ENCODE results near the gene NTM.
A peak's percentile ranks its signal among the peaks of the same experiment; 100 is the strongest.

NTM gene

GRCh38 chr11:132024587-132025295 lies 654.3 kb downstream of the NTM start:
- TF ChIP-seq PAX5 (IDR thresholded peaks at IDR 0.05; ENCODE audit: insufficient read depth, low read length, severe bottlenecking) (no peak), SPI1 (IDR thresholded peaks at IDR 0.05; ENCODE audit: low read depth, low read length) (no peak), POU2F2 (IDR thresholded peaks at IDR 0.05; ENCODE audit: low read depth, low read length) (no peak), TAF1 (IDR thresholded peaks at IDR 0.05; ENCODE audit: low read depth, low read length) (no peak), POLR2A (IDR thresholded peaks at IDR 0.05; ENCODE audit: low read depth, low read length) (no peak), POLR2AphosphoS5 (IDR thresholded peaks at IDR 0.05; ENCODE audit: low read depth, low read length) (no peak)
- no peak for FAIRE-seq
- no peak for DNase-seq (ENCODE audit: insufficient read length, low spot score)

DNA sequence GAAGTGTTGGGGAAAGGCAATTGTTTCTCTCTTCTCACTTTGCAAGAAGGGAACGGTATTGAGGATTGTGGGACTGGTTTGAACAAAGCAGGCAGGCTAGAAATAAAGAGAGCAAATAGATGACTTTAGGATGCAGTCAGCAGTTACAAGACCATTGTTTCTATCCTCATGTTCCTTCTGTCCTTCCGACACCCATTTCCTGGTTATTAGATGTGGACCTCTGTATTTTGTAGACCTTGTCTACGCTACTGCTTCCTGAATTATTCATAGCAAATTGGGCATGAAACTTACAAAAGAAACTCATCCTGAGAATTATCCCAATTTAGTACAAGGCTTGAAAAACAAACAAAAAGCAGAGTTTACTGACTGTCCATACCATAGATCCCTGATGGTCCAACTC lies 656.3 kb downstream of the NTM start:
- no peak for FAIRE-seq

DNA sequence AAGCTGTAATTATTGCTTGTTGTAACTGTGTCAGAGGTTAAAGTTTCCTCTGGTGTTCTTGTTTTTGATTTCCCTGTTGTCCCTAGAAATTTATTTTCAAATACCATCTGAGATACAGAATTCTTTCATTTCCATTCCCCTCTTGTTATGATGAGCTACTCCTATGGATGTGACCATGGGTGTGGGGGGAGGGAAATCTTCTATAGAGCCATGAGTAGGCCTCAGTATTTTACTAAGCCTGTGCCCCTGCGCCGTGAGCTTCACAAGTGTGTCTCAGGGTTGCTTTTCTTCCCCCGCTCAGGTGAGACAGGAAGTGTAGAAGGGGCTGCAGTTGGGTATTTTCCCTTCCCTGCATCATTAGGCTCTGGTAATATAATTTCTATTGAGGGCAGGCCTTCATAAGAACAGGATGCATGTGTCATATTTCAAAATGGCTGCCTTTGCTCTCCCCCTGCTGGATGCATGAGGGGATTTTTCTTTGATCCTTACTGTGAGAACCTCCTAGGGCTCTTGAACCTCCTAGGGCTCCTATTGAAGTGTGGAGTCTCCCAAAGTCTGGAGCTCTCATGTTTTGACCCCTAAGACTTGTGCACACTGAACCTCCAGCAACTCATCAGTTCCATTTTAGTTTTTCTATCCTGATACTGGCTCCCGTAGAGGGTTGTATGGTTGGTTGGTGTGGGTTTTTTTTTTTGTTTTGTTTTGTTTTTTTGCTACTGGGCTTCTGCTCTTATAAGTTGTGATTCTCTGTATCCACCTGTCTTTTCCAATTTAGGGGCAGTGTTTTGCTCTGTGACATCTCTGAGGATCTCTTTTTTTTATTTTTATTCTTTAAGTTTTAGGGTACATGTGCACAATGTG lies 658.2 kb downstream of the NTM start:
- FAIRE-seq, result peak; percentile 66
- peak; percentile 8 for DNase-seq (ENCODE audit: insufficient read length, low spot score)
- TF ChIP-seq PAX5 (IDR thresholded peaks at IDR 0.05; ENCODE audit: insufficient read depth, low read length, severe bottlenecking) (no peak), POLR2AphosphoS5 (IDR thresholded peaks at IDR 0.05; ENCODE audit: low read depth, low read length) (no peak), TAF1 (IDR thresholded peaks at IDR 0.05; ENCODE audit: low read depth, low read length) (no peak), POU2F2 (IDR thresholded peaks at IDR 0.05; ENCODE audit: low read depth, low read length) (no peak), SPI1 (IDR thresholded peaks at IDR 0.05; ENCODE audit: low read depth, low read length) (no peak), POLR2A (IDR thresholded peaks at IDR 0.05; ENCODE audit: low read depth, low read length) (no peak)

More for the DNA sequence above, 656.3 kb downstream of the NTM start:
- no peak for DNase-seq (ENCODE audit: insufficient read length, low spot score)
- TF ChIP-seq SPI1 (IDR thresholded peaks at IDR 0.05; ENCODE audit: low read depth, low read length), result no peak
- no peak for TF ChIP-seq TAF1 (IDR thresholded peaks at IDR 0.05; ENCODE audit: low read depth, low read length)
- TF ChIP-seq PAX5 (IDR thresholded peaks at IDR 0.05; ENCODE audit: insufficient read depth, low read length, severe bottlenecking), result no peak
- no peak for TF ChIP-seq POU2F2 (IDR thresholded peaks at IDR 0.05; ENCODE audit: low read depth, low read length)
- TF ChIP-seq POLR2AphosphoS5 (IDR thresholded peaks at IDR 0.05; ENCODE audit: low read depth, low read length), result no peak
- TF ChIP-seq POLR2A (IDR thresholded peaks at IDR 0.05; ENCODE audit: low read depth, low read length), result no peak

GRCh38 chr11:132030896-132031295 lies 660.5 kb downstream of the NTM start:
- no peak for FAIRE-seq
- TF ChIP-seq POLR2A (IDR thresholded peaks at IDR 0.05; ENCODE audit: low read depth, low read length), result no peak
- TF ChIP-seq POU2F2 (IDR thresholded peaks at IDR 0.05; ENCODE audit: low read depth, low read length), result no peak
- TF ChIP-seq PAX5 (IDR thresholded peaks at IDR 0.05; ENCODE audit: insufficient read depth, low read length, severe bottlenecking), result no peak
- no peak for TF ChIP-seq POLR2AphosphoS5 (IDR thresholded peaks at IDR 0.05; ENCODE audit: low read depth, low read length)
- TF ChIP-seq TAF1 (IDR thresholded peaks at IDR 0.05; ENCODE audit: low read depth, low read length), result no peak
- TF ChIP-seq SPI1 (IDR thresholded peaks at IDR 0.05; ENCODE audit: low read depth, low read length), result no peak
- no peak for DNase-seq (ENCODE audit: insufficient read length, low spot score)

DNA sequence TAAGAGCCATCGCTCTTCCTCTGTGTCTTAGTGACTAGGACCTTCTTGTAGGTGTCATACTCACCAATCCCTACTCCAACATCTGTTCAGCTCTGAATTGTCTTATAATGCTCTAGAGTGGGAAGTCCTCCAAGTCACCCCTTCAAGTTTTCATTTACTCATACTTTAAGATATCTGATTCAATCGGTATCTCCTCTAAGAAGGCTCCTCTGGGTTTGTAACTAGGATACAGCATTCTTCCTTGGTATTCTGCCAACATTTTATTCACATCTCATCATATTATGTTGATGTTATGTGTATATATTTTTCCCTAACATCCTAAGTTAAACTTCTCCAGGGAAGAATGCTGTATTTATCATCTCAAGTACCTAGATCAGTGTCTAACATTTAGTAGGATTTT lies 662.1 kb downstream of the NTM start:
- no peak for TF ChIP-seq POU2F2 (IDR thresholded peaks at IDR 0.05; ENCODE audit: low read depth, low read length)
- TF ChIP-seq SPI1 (IDR thresholded peaks at IDR 0.05; ENCODE audit: low read depth, low read length), result no peak
- no peak for TF ChIP-seq TAF1 (IDR thresholded peaks at IDR 0.05; ENCODE audit: low read depth, low read length)
- no peak for TF ChIP-seq POLR2A (IDR thresholded peaks at IDR 0.05; ENCODE audit: low read depth, low read length)
- no peak for TF ChIP-seq POLR2AphosphoS5 (IDR thresholded peaks at IDR 0.05; ENCODE audit: low read depth, low read length)
- TF ChIP-seq PAX5 (IDR thresholded peaks at IDR 0.05; ENCODE audit: insufficient read depth, low read length, severe bottlenecking), result no peak
- FAIRE-seq (no peak), DNase-seq (ENCODE audit: insufficient read length, low spot score) (no peak)

GRCh38 chr11:132033051-132033450 lies 662.6 kb downstream of the NTM start:
- DNase-seq (ENCODE audit: insufficient read length, low spot score) (no peak), FAIRE-seq (no peak)
- TF ChIP-seq POU2F2 (IDR thresholded peaks at IDR 0.05; ENCODE audit: low read depth, low read length) (no peak), PAX5 (IDR thresholded peaks at IDR 0.05; ENCODE audit: insufficient read depth, low read length, severe bottlenecking) (no peak), POLR2A (IDR thresholded peaks at IDR 0.05; ENCODE audit: low read depth, low read length) (no peak), SPI1 (IDR thresholded peaks at IDR 0.05; ENCODE audit: low read depth, low read length) (no peak), POLR2AphosphoS5 (IDR thresholded peaks at IDR 0.05; ENCODE audit: low read depth, low read length) (no peak), TAF1 (IDR thresholded peaks at IDR 0.05; ENCODE audit: low read depth, low read length) (no peak)

DNA sequence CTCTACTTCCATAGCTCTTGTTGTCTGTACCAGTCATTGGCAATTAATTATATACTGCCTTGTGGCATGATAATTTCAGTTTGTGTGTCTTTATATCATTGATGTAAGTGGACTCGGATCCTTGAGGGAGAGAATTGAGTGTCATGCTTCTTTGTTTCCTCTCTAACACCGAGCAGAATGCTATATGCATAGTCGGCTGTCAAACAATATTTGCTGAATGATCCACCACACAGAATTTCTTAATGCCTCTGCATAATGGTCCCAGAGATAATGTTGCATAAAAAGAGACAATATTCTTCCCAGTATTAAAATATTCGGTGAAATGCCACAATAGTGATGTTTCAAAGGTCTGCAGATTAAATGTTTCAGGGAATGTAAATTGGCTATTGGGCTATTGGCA lies 664.8 kb downstream of the NTM start:
- FAIRE-seq (no peak), DNase-seq (ENCODE audit: insufficient read length, low spot score) (no peak)

DNA sequence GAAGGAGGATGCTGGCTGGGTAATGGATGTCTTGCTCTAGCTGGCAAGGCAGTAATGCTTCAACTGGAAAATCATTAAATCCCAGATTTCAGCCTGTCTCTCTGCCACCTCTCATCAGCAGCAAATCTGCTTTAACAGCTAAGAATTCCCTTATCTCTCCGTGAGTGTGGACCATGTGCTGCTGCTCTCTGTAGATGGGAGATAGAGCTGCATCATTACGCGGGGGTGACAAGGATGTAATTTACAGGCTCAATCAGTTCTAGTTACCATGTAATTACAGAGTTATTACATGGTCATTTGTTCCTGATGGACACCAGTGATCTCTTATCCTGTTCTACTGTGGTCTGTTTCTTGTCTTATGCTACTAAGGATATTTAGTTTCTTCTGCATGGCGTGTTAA lies 665.4 kb downstream of the NTM start:
- FAIRE-seq (no peak), DNase-seq (ENCODE audit: insufficient read length, low spot score) (no peak)
- TF ChIP-seq POLR2AphosphoS5 (IDR thresholded peaks at IDR 0.05; ENCODE audit: low read depth, low read length) (no peak), TAF1 (IDR thresholded peaks at IDR 0.05; ENCODE audit: low read depth, low read length) (no peak), POU2F2 (IDR thresholded peaks at IDR 0.05; ENCODE audit: low read depth, low read length) (no peak), PAX5 (IDR thresholded peaks at IDR 0.05; ENCODE audit: insufficient read depth, low read length, severe bottlenecking) (no peak), SPI1 (IDR thresholded peaks at IDR 0.05; ENCODE audit: low read depth, low read length) (no peak), POLR2A (IDR thresholded peaks at IDR 0.05; ENCODE audit: low read depth, low read length) (no peak)

More for the DNA sequence above, 664.8 kb downstream of the NTM start:
- TF ChIP-seq POLR2AphosphoS5 (IDR thresholded peaks at IDR 0.05; ENCODE audit: low read depth, low read length) (no peak), TAF1 (IDR thresholded peaks at IDR 0.05; ENCODE audit: low read depth, low read length) (no peak), SPI1 (IDR thresholded peaks at IDR 0.05; ENCODE audit: low read depth, low read length) (no peak), POLR2A (IDR thresholded peaks at IDR 0.05; ENCODE audit: low read depth, low read length) (no peak), POU2F2 (IDR thresholded peaks at IDR 0.05; ENCODE audit: low read depth, low read length) (no peak), PAX5 (IDR thresholded peaks at IDR 0.05; ENCODE audit: insufficient read depth, low read length, severe bottlenecking) (no peak)

- DNase-seq (ENCODE audit: insufficient read length, low spot score), result no peak
- no peak for TF ChIP-seq PAX5 (IDR thresholded peaks at IDR 0.05; ENCODE audit: insufficient read depth, low read length, severe bottlenecking)
- FAIRE-seq, result no peak
Measured at GRCh38 chr11:132036220-132036619, 665.8 kb downstream of the NTM start.

All from GM12891 (cell line).